Lower leg skin (tissue), 4 donors: ENCODE results near the gene HLA-DOB. TPM values are rescaled to one million over a fixed set of nuclear protein-coding genes. Genes with fewer than 3 reads are reported as not detected.

Experiments used
- DNase-seq, 2 donors: peaks; one replicate each; pipeline ENCODE4 v3.0.0-alpha.2; 2019; ENCODE audit warnings: low spot score in 2 of 2
- H3K4me3 ChIP-seq: fragments of 200-600 bp; sonication (generic); 2 replicates; pipeline ENCODE4 v1.5.1; 2017; ENCODE audit warnings: mild to moderate bottlenecking, low read depth; ENCODE audit not compliant: poor library complexity, severe bottlenecking
- POLR2A ChIP-seq, 2 donors: fragments of 450-650 bp; IDR thresholded peaks; one replicate each; pipeline ENCODE4 v1.6.1; 2016 to 2017; ENCODE audit warnings: antibody characterized with exemption in 2 of 2, mild to moderate bottlenecking in 1 of 2, moderate library complexity in 1 of 2
- WGBS, 2 donors: methylation state at CpG; one replicate each; pipeline ENCODE4 v1.1.5; 2018; 5-methylcytosine and 5-hydroxymethylcytosine counted together
- intact Hi-C: fragments of 100-400 bp; cut with DNase I; formaldehyde crosslinking; loops from one replicate; pipeline ENCODE4 v1.15.0; 2023; ENCODE audit warnings: low total_unique reads
- total RNA-seq, 4 donors: library from RNA; depleted of rRNA; stranded (reverse); fragments of >200 nt; gene quantifications; one replicate each; pipeline ENCODE4 v1.1.0, GENCODE V29; 2016
- TF ChIP-seq, protein P1 (sequence below), 3 donors: fragments of 450-650 bp; IDR thresholded peaks; one replicate each; pipeline ENCODE4 v1.5.1; 2016; ENCODE audit warnings: antibody characterized with exemption in 3 of 3, mild to moderate bottlenecking in 3 of 3, moderate library complexity in 2 of 3

Gene HLA-DOB
- total RNA-seq, 4 donors from 2014 or later = 1.7 to 3.3 (median 2.1) TPM

DNA sequence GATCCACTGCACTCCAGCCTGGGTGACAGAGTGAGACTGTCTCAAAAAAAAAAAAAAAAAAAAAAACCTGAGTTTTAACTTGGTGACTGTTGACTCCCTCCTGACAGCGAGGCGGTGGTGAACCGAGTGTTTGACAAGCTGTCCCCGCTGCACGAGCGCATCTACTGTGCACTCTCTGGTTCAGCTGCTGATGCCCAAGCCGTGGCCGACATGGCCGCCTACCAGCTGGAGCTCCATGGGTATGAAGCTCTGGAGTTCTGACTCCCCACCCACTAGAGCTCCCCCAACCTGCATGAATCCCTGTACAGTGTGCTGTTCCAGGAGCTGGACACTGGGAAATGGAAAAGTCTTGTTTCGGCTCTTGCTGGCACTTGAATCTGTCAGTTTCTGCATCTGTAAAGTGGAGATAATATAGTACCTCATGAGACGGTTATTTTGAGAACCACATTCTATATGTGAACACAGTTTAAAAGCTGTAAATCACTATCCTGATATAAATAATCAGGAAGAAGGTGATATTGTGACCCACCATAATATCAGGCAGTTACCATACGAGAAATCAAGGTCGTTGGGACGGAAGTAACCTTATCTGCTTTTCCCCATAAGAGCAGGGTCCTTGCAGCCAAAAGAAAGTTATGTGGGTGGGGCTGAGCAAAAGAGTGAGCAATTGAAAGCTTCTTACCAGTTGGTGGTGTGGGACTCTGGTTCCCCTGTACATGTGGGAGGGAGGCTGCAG is 40.5 kb upstream of the HLA-DOB start:
- WGBS, 2 donors = 93 to 96% methylated on average over 14 of the region's 14 CpGs
- DNase-seq = no peak
- no peak overlapping the region for H3K4me3 ChIP-seq
- intact Hi-C loops = no loop called here
- TF ChIP-seq, protein P1, sequence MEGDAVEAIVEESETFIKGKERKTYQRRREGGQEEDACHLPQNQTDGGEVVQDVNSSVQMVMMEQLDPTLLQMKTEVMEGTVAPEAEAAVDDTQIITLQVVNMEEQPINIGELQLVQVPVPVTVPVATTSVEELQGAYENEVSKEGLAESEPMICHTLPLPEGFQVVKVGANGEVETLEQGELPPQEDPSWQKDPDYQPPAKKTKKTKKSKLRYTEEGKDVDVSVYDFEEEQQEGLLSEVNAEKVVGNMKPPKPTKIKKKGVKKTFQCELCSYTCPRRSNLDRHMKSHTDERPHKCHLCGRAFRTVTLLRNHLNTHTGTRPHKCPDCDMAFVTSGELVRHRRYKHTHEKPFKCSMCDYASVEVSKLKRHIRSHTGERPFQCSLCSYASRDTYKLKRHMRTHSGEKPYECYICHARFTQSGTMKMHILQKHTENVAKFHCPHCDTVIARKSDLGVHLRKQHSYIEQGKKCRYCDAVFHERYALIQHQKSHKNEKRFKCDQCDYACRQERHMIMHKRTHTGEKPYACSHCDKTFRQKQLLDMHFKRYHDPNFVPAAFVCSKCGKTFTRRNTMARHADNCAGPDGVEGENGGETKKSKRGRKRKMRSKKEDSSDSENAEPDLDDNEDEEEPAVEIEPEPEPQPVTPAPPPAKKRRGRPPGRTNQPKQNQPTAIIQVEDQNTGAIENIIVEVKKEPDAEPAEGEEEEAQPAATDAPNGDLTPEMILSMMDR (IDR thresholded peaks at IDR 0.05) = no peak
- no peak for TF ChIP-seq POLR2A (IDR thresholded peaks at IDR 0.05)

DNA sequence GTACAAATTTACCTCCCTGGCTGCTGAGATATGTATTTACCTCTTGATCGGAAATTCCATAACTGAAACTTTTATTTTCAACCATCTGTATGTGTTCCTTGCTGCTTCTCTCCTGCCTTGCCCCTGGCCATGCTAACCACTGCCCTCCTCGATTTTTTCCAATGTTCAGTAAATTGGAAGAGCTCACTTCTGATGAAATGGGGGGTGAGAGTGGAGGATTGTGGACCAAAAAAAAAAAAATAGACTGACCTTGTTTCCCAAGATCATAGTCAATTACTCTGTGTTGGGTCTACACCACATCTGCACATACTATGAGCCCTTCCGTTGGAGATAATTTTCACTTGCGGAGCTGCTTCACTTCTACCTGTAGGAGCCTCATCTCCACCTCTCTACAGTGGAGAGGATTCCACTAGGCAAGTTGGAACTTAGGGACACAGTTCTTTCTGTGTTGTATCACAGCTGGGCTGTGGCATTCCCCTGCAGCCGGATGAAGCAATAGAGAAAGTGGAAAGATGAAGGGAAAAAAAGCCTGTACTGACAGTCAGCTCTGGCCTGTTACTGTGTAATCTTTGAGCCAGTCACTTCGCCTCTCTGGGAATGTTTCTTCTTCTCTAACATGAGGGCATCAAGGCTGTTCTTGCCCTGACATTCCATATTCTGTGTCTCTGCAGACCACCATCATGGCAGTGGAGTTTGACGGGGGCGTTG is 38.8 kb upstream of the HLA-DOB start:
- no peak for DNase-seq
- WGBS, 2 donors = 59 to 65% methylated on average over 8 of the region's 8 CpGs
- intact Hi-C loops = loop anchor here (2.0 kb wide), 1 partner anchor 17 kb away; the partner anchor contains the start of gene TAP2
- no peak for TF ChIP-seq POLR2A (IDR thresholded peaks at IDR 0.05)
- TF ChIP-seq, protein P1 (IDR thresholded peaks at IDR 0.05) = no peak
- H3K4me3 ChIP-seq = no peak overlapping the region

DNA sequence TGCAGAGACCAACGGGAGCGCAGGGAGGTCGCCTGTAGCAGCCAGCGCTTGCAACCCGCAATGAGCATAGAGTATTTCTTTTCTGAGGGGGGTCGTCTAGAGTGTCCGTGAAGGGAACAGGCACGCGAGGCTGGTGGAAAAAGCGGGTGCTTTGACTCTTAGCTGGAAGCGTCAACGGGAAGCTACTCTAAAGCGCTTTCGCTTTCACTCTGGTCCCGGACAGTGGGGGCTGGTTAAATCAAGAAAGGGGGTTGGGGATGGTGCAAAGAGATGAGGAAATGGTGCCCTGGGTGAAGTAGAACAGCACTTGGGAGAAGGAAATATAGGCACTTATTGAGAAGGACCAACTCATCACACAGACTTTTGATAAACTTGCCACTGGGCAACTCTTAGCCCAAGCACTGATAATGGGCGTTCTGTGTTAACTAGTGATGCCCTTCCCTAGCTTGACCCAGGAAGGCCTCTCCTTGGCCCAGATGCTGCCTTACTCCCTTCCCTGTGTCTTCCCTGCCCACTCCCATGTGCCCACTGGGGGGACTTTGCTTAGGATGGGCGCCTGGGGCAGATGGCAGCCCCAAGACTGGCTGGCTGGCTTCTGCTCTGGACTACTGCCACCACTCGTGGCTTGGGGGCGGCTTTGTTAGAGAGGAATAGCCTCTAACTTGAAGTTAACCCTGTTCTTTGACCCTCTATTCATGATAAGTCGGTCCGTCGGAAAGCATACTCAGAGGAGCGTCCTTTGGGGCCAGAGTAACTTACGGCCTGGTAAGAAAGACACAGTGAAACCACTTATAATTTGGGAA is 37.8 kb upstream of the HLA-DOB start:
- TF ChIP-seq, protein P1 (IDR thresholded peaks at IDR 0.05) = no peak
- no peak for TF ChIP-seq POLR2A (IDR thresholded peaks at IDR 0.05)
- intact Hi-C loops = loop anchor here (2.0 kb wide), 1 partner anchor 16 kb away; the partner anchor contains the start of gene TAP2
- no peak for DNase-seq
- 14 to 16% methylated on average over 23 to 24 of the region's 24 CpGs for WGBS, 2 donors
- H3K4me3 ChIP-seq = peak overlapping the region; percentile 90

DNA sequence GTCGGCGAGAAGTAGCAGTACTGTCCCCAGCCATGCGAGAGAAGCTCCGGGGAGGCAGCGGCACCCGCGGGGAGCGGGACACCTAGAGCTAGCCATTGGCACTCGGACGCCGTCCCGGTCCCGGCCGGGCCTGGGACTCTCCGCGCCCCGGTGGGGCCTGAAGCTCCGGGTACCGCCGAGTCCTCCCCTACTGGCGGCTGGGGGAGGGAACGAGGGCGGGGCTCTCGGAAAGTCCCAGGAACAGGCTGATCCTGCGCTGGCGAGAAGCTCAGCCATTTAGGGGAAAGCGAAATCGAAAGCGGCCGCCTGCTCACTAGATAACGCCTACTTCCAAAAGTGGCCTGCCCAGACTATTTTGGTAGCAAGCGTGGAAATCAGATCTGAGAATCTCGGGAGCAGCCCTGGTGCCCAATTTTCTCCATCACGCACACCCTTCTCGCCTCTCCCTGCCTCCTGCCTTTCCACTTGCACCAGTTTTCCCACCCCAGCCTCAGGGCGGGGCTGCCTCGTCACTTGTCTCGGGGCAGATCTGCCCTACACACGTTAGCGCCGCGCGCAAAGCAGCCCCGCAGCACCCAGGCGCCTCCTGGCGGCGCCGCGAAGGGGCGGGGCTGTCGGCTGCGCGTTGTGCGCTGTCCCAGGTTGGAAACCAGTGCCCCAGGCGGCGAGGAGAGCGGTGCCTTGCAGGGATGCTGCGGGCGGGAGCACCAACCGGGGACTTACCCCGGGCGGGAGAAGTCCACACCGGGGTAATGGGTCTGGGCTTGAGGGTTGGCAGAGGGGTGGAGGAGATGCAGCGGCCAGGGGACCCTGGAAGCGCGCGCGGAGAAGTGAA is 37.0 kb upstream of the HLA-DOB start, which contains the start of the genes PSMB9 and TAP1:
TSS of gene PSMB9 (plus strand) at position 652 of the 835 bp plus-strand sequence. CDS start at position 690, 38 bp downstream.
TSS of gene TAP1 (minus strand) at position 164 of the 835 bp plus-strand sequence. CDS start at position 96, 68 bp downstream.
- 0 to 1% methylated on average over 34 to 45 of the region's 68 CpGs for WGBS, 2 donors
- TF ChIP-seq POLR2A (IDR thresholded peaks at IDR 0.05) = peak in 1 of 2 donors; percentile 73
- TF ChIP-seq, protein P1 (IDR thresholded peaks at IDR 0.05) = peak in 1 of 3 donors; percentile 65
- intact Hi-C loops = loop anchor here (2.0 kb wide), 1 partner anchor 15 kb away; the partner anchor contains the start of gene TAP2
- peak; percentile 95 to 99 for DNase-seq
- peak within 1 kb of the TSS; percentile 90 for H3K4me3 ChIP-seq
